Heart right ventricle (tissue), 16 donors: ENCODE measurements around the gene ULK4. TPM values are rescaled to one million over a fixed set of nuclear protein-coding genes. Genes with fewer than 3 reads are reported as not detected.

ENCODE experiments used
- ATAC-seq, 8 donors: fragments of 200-7000 bp; cut with Tn5 transposase; one replicate each; pipeline ENCODE4 v1.9.1; 2020; ENCODE audit warnings: mild to moderate bottlenecking in 8 of 8, moderate library complexity in 8 of 8, moderate number of reproducible peaks in 1 of 8
- DNase-seq, 2 donors: peaks; one replicate each; pipeline ENCODE4 v3.0.0-alpha.2; 2020
- H3K27ac ChIP-seq, 10 donors: fragments of 200-600 bp; sonication (generic) in 2 of 10; one replicate each; pipeline versions ENCODE4 v1.5.0 to v1.8.0; 2020 to 2022; ENCODE audit warnings: mild to moderate bottlenecking in 3 of 10
- H3K27me3 ChIP-seq, 7 donors: fragments of 200-600 bp; one replicate each; pipeline ENCODE4 v1.8.0; 2021 to 2022; ENCODE audit warnings: mild to moderate bottlenecking in 2 of 7
- H3K36me3 ChIP-seq, 9 donors: fragments of 200-600 bp; sonication (generic) in 1 of 9; one replicate each; pipeline versions ENCODE4 v1.5.0 to v1.8.0; 2020 to 2022; ENCODE audit warnings: mild to moderate bottlenecking in 2 of 9
- H3K4me1 ChIP-seq, 9 donors: fragments of 200-600 bp; sonication (generic) in 1 of 9; one replicate each; pipeline versions ENCODE4 v1.5.0 to v1.8.0; 2020 to 2022; ENCODE audit warnings: mild to moderate bottlenecking in 4 of 9
- H3K4me3 ChIP-seq, 10 donors: fragments of 200-600 bp; sonication (generic) in 2 of 10; one replicate each; pipeline versions ENCODE4 v1.5.0 to v1.8.0; 2020 to 2022; ENCODE audit warnings: mild to moderate bottlenecking in 7 of 10, moderate library complexity in 2 of 10
- H3K9me3 ChIP-seq, 11 donors: fragments of 200-600 bp in 10 of 11; sonication (generic) in 2 of 11; one replicate each; pipeline versions ENCODE4 v1.5.0 to v1.8.0; 2013 to 2022; ENCODE audit warnings: mild to moderate bottlenecking in 2 of 11, control low read depth in 1 of 11, moderate library complexity in 1 of 11
- CTCF ChIP-seq, 9 donors: fragments of 200-600 bp; sonication (generic) in 2 of 9; IDR thresholded peaks; one replicate each; pipeline versions ENCODE4 v1.5.0 to v1.8.0; 2021 to 2022; ENCODE audit warnings: antibody characterized with exemption in 9 of 9, mild to moderate bottlenecking in 5 of 9, moderate library complexity in 1 of 9
- WGBS, 2 donors: extraction: QIAGEN DNeasy Blood & Tissue Kit; methylation state at CpG; one replicate each; pipeline ENCODE4 v1.1.7; 2013; ENCODE audit warnings: inconsistent platforms in 1 of 2; 5-methylcytosine and 5-hydroxymethylcytosine counted together
- intact Hi-C, 10 donors: fragments of 100-400 bp; cut with DNase I; formaldehyde crosslinking; loops; one replicate each; pipeline versions ENCODE4 v1.11.1 to v1.14.2; 2022
- polyA plus RNA-seq, 2 donors: library from polyadenylated mRNA; stranded (reverse); fragments of 200-250 nt; gene quantifications; one replicate each; pipeline ENCODE4 v1.2.3, GENCODE V29; 2013
- total RNA-seq, 10 donors: library from RNA; stranded (reverse); fragmentation: NEBNext Ultra II Directional in 3 of 10; extraction: Animal tissue kit (Norgen Biotek cat#: 25700) in 3 of 10; gene quantifications; one replicate each; pipeline versions ENCODE4 v1.2.1 to v1.2.4, GENCODE V29; 2021 to 2023
- donor health status: Arrhythmogenic right ventricular cardiomyopathy.
- donor health status: ischemic (EF 13 %, LVEDD 7.1; RV severe dilation, severe dysfunction).
- donor health status: healthy with polysubstance abuse.
- donor health status: DM: no; HTN: yes; CAD: no.
- donor health status: DM: no; HTN: no; CAD: no.
- donor health status: ischemic (EF 25% LVEDD 6.9; RV normal size, moderate dysfunction).
- donor health status: ischemic (EF 25% LVEDD 5.7; RV mildly dilated, moderate dysfunction).
- donor health status: healthy.
- donor health status: DM: yes; HTN: yes; CAD: no.
- donor health status: Ischemic cardiomyopathy.
- donor health status: ischemic (EF 35%, LVEDD 5.7; RV mildly dilated, moderate dysfunction).
- donor health status: nonischemic (EF 11% LVEDD 7.7; RV severe dilation, severe dysfunction).
- donor health status: DM: yes; HTN: yes; CAD: no.
- donor health status: PGD.
- donor health status: ischemic (EF 29% LVEDD 5.4; RV normal size, mild dysfunction).
- donor health status: nonischemic (EF 23%, LVEDD 6.1; RV moderate dilation, normal function).

Gene ULK4
- total and polyA plus RNA-seq, 12 donors: 1.4 to 11.4 (median 2.6) TPM

GRCh38 chr3:41920406-41920965 lies 41.4 kb downstream of the ULK4 start:
- Histone ChIP-seq H3K9me3 (no peaks in the 10 kb centered on the region), H3K27me3 (no peaks in the 10 kb centered on the region), H3K4me3 (no peak overlapping the region), H3K27ac (no peak overlapping the region), H3K4me1 (no peaks in the 10 kb centered on the region), H3K36me3 (peaks cover 0 to 5% (median 0%) of the 10 kb centered on the region in 9 donors)
- WGBS, 2 donors: 90% methylated on average over 5 of the region's 5 CpGs
- TF ChIP-seq CTCF (IDR thresholded peaks at IDR 0.05): no peak
- ATAC-seq: no peak
- no peak for DNase-seq
- intact Hi-C loops: no loop called here

- ATAC-seq: no peak
- WGBS, 2 donors: 93 to 97% methylated on average over 1 of the region's 1 CpG
- intact Hi-C loops: loop anchor here in 1 of 10 donors (10.0 kb wide), 1 partner anchor 79 kb away; no protein-coding TSS in a partner anchor
- no peak for DNase-seq
- Histone ChIP-seq H3K27me3 (no peaks in the 10 kb centered on the region), H3K36me3 (peaks cover 0 to 22% (median 0%) of the 10 kb centered on the region in 9 donors), H3K27ac (no peak overlapping the region), H3K9me3 (no peaks in the 10 kb centered on the region), H3K4me3 (no peak overlapping the region), H3K4me1 (no peaks in the 10 kb centered on the region)
- no peak for TF ChIP-seq CTCF (IDR thresholded peaks at IDR 0.05)
Measured at GRCh38 chr3:41915353-41915752, 46.5 kb downstream of the ULK4 start.

- peaks cover 0 to 37% (median 4%) of the 10 kb centered on the region in 9 donors for H3K36me3 ChIP-seq
- no peaks in the 10 kb centered on the region for H3K9me3 ChIP-seq
- H3K4me1 ChIP-seq: no peaks in the 10 kb centered on the region
- no peak overlapping the region for H3K27ac ChIP-seq
- no peaks in the 10 kb centered on the region for H3K27me3 ChIP-seq
- TF ChIP-seq CTCF (IDR thresholded peaks at IDR 0.05): no peak
- intact Hi-C loops: loop anchor here in 1 of 10 donors (10.0 kb wide), 1 partner anchor 83 kb away; no protein-coding TSS in a partner anchor
- no peak for ATAC-seq
- 88 to 100% methylated on average over 1 of the region's 1 CpG for WGBS, 2 donors
- no peak for DNase-seq
- no peak overlapping the region for H3K4me3 ChIP-seq
Measured at GRCh38 chr3:41912280-41912679, 49.6 kb downstream of the ULK4 start.

- no peaks in the 10 kb centered on the region for H3K9me3 ChIP-seq
- H3K4me1 ChIP-seq: no peaks in the 10 kb centered on the region
- no peaks in the 10 kb centered on the region for H3K27me3 ChIP-seq
- H3K27ac ChIP-seq: no peak overlapping the region
- peaks cover 0 to 42% (median 10%) of the 10 kb centered on the region in 9 donors for H3K36me3 ChIP-seq
- ATAC-seq (no peak), DNase-seq (no peak)
- 96 to 98% methylated on average over 3 of the region's 3 CpGs for WGBS, 2 donors
- intact Hi-C loops: loop anchor here in 2 of 10 donors (10.0 kb wide), 3 partner anchors 47 to 107 kb away; no protein-coding TSS in a partner anchor
- H3K4me3 ChIP-seq: no peak overlapping the region
- no peak for TF ChIP-seq CTCF (IDR thresholded peaks at IDR 0.05)
Measured at GRCh38 chr3:41907330-41908073, 54.4 kb downstream of the ULK4 start.
